ENCODE measurements around the gene NECAB2.

DNA sequence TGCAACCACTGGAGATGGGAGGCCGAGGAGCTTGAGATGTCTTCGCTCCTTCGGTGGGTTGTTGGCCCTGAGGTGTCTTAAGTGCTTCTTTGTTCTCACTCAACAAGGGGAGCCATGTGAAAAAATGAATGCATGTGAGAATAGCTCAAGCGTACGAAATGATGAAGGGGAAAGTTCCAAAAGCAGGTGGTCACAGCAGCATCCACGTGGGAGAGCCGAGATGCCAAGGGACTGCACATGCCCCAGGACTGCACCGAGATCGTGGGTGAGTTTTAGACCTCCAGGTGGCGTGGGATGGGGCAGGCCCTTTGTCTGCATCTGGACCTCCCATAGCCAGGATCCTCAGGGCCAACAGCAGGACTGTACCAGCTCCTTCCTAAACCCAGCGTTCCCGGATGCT is 66.5 kb downstream of the NECAB2 start:
- TF ChIP-seq EZH2 (IDR thresholded peaks at IDR 0.05; ENCODE audit: low read length), result no peak
- TF ChIP-seq, protein P1, sequence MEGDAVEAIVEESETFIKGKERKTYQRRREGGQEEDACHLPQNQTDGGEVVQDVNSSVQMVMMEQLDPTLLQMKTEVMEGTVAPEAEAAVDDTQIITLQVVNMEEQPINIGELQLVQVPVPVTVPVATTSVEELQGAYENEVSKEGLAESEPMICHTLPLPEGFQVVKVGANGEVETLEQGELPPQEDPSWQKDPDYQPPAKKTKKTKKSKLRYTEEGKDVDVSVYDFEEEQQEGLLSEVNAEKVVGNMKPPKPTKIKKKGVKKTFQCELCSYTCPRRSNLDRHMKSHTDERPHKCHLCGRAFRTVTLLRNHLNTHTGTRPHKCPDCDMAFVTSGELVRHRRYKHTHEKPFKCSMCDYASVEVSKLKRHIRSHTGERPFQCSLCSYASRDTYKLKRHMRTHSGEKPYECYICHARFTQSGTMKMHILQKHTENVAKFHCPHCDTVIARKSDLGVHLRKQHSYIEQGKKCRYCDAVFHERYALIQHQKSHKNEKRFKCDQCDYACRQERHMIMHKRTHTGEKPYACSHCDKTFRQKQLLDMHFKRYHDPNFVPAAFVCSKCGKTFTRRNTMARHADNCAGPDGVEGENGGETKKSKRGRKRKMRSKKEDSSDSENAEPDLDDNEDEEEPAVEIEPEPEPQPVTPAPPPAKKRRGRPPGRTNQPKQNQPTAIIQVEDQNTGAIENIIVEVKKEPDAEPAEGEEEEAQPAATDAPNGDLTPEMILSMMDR (optimal IDR thresholded peaks at IDR 0.05 in 1 of 3, IDR thresholded peaks at IDR 0.05 in 1 of 3, conservative IDR thresholded peaks at IDR 0.05 in 1 of 3; ENCODE audit: extremely low read depth in 1 of 3, insufficient read depth in 2 of 3, low read length in 3 of 3), result no peak

Measured in keratinocyte (primary cell).